Amygdala (tissue), 56 donors: ENCODE results near the gene GPR27.

ENCODE experiments used
- DNase-seq, 56 donors: peaks; one replicate each; lab custom pipeline; 2025; lab: John Stamatoyannopoulos, UW

GPR27 gene

GRCh38 chr3:71728632-71729342 is 24.9 kb upstream of the GPR27 start:
- DNase-seq, result peak in 42 of 56 donors; percentile 2 to 67 (median 42)

- DNase-seq, result no peak
These were observed 21.0 kb upstream of the GPR27 start for GRCh38 chr3:71732637-71733036.

GRCh38 chr3:71733319-71733718 is 20.3 kb upstream of the GPR27 start:
- DNase-seq, result no peak

DNA sequence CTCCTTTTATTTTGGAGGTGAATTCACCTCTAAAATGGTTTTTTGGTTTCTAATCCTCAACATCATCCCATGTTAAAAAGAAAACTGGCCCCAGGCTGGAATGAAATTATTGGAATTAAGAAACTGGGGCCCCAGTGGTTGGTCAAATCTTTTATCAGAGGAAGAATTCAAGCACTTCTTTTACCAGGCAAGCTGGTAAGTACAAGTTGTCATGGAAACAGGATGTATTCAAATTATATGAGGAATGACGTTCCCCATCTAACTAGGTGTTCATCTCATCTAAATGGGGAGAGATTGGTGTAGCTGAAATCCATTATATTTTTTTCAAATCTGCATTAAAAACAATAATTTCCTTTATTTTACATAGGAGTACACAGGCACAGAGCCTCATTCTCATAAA is 18.8 kb upstream of the GPR27 start:
- no peak for DNase-seq

DNA sequence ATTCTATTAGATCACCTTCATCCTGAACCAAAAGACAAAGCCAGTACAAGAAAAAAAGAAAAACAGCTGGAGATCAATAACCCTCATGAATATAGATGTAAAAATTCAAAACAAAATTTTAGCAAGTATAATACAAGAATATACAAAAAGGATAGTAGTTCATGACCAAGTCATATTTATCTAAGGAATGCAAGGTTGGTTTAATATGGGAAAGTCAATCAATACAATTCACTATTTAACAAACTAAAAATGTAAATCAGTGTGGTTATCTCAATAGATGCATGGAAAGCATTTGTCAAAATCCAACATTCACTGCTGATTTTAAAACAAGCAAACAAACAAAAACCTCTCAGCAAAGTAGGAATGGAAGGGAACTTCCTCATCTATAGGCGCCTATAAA is 11.0 kb upstream of the GPR27 start:
- DNase-seq, result no peak

GRCh38 chr3:71744738-71745137 is 8.9 kb upstream of the GPR27 start:
- no peak for DNase-seq

GRCh38 chr3:71751602-71752001 is 2.1 kb upstream of the GPR27 start:
- no peak for DNase-seq

- DNase-seq, result peak in 4 of 56 donors; percentile 6 to 44 (median 28)
These were observed 589 bp upstream of the GPR27 start for GRCh38 chr3:71752831-71753700.

GRCh38 chr3:71754610-71755253 is 1.1 kb downstream of the GPR27 start:
- no peak for DNase-seq

DNA sequence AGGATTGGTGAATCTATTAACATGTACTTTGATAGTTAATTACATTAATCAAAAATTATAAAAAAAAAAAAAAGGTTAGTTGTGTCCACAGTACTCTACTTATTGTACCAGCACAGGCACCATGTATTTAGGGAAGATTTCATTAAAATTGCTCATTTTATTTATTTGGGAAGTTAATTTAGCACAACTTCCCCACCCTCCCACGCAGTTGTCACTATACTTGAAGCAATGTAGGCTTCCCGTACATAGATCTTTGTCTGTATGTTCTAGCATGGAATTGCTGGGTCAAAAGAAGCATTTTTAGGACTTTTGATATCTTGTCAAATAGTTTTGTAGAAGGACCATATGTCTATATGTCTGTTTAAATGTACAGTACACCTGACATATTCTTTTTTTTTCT is 4.4 kb downstream of the GPR27 start:
- no peak for DNase-seq

DNA sequence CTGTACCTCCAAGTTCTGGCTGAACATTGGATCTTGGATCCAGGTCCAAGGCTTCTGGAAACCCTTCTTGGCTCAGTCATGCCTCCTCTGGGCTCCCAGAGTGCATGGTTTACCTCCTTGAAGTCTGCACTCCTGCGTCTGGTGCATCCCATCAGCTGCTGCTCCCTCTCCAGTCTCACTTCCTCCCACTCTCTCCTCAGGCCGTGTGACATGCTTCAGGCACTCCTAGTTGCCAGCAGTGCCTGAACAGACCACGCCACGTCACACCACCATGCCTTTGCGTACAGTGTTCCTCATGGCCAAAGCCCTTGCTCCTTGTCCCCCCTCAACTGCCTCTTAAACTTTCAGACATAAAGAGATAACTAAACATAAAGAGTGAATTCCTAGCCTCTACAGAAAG is 5.7 kb downstream of the GPR27 start:
- no peak for DNase-seq

DNA sequence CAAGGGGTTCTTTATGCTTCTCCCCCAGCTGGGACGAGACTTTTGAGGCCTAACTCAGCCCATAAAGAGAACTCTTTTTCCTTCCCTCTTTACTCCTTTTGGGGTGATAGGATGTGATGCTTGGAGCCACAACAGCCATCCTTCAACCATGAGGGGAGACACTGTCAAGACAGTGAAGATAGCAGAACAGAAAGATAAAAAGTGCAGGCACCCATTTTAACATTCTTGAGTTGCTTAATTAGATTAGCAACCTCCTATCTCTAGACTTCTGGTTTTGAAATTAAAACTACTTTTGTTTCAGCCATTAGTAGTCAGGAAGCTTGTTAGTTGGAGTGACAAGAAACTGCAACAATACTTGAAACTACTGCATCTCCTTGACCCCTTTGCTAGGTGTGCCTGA is 6.5 kb downstream of the GPR27 start:
- no peak for DNase-seq

GRCh38 chr3:71763426-71763825 is 9.8 kb downstream of the GPR27 start:
- no peak for DNase-seq

DNA sequence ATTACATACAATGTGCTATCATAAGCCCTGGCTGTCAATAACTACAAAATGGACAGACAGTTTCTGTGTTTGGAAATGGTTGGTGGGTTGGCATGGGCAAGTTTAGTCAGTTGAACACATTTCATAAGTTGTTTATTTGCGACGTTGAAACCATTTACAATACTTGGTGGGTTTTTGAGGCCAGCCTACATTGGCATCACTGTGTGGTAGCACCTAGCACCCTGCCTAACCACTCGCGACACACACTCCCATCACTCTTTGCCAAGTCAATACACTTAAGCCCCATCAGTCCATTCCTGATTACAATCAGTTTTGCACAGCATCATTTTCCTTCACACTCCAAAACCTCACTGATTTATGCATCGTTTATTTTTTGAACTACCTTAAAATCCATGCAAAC is 17.5 kb downstream of the GPR27 start:
- DNase-seq, result no peak

DNA sequence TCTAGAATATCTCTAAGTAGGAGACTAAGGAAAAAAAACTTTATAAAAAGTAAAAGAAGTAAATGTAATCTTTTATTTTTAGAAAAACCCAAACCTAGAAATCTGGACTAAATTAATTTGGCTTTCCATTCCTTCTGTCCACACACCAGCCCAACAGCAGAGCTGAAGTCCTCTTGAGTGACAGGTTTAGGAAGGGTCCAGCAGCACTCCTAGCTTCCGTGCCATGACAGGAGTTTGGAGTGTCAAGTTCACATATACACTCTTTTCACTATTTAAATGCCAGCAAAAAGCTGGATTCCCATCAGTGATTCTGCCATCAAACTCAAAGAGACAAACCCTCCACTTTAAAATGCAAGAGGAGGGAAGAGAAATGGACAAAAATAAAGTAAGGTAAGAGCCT is 18.2 kb downstream of the GPR27 start:
- DNase-seq, result no peak

DNA sequence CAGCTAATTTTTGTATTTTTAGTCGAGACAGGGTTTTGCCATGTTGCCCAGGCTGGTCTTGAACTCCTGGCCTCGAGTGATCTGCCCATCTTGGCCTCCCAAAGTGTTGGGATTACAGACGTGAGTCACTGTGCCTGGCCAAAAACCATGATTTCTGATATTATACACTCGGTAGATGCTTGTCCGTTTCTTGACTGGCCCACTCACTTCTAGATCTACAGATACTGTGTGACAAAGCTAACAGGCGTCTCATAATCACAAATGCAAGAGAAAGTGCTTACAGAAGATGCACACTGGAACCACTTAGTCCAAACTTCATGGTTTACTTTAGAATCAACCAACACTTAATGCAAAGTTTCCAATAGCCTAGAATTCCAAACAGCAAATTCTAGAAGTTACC is 22.9 kb downstream of the GPR27 start:
- no peak for DNase-seq

GRCh38 chr3:71778353-71778752 is 24.7 kb downstream of the GPR27 start:
- DNase-seq, result no peak

DNA sequence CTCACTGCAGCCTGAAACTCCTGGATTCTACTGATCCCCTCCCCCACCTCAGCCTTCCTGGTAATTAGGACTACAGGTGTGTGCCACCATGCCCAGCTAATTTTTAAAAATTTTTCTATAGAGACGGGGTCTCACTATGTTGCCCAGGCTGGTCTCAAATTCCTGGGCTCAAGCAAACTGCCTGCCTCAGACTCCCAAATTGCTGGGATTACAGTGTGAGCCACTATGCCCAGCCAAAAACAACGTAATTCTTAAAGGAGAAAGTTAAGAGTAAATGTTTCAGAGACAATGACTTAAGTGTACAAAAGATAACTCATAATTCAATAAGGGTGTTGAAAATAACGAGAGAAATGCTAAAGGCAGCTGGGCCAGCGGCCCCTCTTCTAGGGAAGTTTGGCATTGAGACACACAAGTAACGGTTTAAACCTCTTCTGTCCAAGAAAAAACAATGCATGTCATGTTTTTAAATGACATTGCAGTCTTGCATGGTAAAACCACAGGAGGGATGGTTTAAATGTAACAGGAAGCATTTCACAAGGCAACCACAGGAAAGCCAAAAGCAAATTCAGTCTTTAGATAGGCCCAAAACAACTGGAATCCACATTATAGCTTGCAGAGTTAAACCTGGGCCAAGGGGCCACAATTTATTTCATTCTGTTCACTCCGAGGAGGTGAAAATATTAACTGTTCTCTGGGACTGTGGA is 26.2 kb downstream of the GPR27 start:
- DNase-seq, result no peak

GRCh38 chr3:71780430-71780829 is 26.8 kb downstream of the GPR27 start:
- no peak for DNase-seq

- no peak for DNase-seq
These were observed 29.5 kb downstream of the GPR27 start for GRCh38 chr3:71783152-71783551.
